Measurements from ENCODE around the gene SYCP1. TPM values are rescaled to one million over a fixed set of nuclear protein-coding genes. Genes with fewer than 3 reads are reported as not detected.

SYCP1 gene
- total and polyA plus RNA-seq, 2 of the 8 experiments (the other 6 are each of a cell fraction or from before 2014, with no cell fraction given): 0.11 to 0.26 TPM

DNA sequence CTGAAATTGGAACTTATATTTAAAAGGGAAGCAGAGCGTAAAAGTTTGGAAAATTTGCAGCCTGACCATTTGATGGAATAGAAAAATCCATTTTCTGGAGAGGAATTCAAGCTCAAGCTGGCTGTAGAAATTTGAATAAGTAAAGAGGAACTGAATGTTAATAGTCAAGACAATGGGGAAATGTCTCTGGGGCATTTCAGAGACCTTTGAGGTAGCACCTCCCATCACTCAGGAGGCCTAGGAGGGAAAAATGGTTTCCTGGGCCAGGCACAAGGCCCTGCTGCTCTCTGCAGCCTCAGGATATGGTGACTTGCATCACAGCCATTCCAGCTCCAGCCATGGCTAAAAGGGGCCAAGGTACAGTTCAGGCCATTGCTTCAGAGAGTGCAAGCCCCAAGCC, 157.3 kb downstream of the SYCP1 start (continued):
- TF ChIP-seq, protein P1, sequence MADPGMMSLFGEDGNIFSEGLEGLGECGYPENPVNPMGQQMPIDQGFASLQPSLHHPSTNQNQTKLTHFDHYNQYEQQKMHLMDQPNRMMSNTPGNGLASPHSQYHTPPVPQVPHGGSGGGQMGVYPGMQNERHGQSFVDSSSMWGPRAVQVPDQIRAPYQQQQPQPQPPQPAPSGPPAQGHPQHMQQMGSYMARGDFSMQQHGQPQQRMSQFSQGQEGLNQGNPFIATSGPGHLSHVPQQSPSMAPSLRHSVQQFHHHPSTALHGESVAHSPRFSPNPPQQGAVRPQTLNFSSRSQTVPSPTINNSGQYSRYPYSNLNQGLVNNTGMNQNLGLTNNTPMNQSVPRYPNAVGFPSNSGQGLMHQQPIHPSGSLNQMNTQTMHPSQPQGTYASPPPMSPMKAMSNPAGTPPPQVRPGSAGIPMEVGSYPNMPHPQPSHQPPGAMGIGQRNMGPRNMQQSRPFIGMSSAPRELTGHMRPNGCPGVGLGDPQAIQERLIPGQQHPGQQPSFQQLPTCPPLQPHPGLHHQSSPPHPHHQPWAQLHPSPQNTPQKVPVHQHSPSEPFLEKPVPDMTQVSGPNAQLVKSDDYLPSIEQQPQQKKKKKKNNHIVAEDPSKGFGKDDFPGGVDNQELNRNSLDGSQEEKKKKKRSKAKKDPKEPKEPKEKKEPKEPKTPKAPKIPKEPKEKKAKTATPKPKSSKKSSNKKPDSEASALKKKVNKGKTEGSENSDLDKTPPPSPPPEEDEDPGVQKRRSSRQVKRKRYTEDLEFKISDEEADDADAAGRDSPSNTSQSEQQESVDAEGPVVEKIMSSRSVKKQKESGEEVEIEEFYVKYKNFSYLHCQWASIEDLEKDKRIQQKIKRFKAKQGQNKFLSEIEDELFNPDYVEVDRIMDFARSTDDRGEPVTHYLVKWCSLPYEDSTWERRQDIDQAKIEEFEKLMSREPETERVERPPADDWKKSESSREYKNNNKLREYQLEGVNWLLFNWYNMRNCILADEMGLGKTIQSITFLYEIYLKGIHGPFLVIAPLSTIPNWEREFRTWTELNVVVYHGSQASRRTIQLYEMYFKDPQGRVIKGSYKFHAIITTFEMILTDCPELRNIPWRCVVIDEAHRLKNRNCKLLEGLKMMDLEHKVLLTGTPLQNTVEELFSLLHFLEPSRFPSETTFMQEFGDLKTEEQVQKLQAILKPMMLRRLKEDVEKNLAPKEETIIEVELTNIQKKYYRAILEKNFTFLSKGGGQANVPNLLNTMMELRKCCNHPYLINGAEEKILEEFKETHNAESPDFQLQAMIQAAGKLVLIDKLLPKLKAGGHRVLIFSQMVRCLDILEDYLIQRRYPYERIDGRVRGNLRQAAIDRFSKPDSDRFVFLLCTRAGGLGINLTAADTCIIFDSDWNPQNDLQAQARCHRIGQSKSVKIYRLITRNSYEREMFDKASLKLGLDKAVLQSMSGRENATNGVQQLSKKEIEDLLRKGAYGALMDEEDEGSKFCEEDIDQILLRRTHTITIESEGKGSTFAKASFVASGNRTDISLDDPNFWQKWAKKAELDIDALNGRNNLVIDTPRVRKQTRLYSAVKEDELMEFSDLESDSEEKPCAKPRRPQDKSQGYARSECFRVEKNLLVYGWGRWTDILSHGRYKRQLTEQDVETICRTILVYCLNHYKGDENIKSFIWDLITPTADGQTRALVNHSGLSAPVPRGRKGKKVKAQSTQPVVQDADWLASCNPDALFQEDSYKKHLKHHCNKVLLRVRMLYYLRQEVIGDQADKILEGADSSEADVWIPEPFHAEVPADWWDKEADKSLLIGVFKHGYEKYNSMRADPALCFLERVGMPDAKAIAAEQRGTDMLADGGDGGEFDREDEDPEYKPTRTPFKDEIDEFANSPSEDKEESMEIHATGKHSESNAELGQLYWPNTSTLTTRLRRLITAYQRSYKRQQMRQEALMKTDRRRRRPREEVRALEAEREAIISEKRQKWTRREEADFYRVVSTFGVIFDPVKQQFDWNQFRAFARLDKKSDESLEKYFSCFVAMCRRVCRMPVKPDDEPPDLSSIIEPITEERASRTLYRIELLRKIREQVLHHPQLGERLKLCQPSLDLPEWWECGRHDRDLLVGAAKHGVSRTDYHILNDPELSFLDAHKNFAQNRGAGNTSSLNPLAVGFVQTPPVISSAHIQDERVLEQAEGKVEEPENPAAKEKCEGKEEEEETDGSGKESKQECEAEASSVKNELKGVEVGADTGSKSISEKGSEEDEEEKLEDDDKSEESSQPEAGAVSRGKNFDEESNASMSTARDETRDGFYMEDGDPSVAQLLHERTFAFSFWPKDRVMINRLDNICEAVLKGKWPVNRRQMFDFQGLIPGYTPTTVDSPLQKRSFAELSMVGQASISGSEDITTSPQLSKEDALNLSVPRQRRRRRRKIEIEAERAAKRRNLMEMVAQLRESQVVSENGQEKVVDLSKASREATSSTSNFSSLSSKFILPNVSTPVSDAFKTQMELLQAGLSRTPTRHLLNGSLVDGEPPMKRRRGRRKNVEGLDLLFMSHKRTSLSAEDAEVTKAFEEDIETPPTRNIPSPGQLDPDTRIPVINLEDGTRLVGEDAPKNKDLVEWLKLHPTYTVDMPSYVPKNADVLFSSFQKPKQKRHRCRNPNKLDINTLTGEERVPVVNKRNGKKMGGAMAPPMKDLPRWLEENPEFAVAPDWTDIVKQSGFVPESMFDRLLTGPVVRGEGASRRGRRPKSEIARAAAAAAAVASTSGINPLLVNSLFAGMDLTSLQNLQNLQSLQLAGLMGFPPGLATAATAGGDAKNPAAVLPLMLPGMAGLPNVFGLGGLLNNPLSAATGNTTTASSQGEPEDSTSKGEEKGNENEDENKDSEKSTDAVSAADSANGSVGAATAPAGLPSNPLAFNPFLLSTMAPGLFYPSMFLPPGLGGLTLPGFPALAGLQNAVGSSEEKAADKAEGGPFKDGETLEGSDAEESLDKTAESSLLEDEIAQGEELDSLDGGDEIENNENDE (IDR thresholded peaks at IDR 0.05; ENCODE audit: insufficient replicate concordance, low read length): no peak
- TF ChIP-seq BACH1 (IDR thresholded peaks at IDR 0.05; ENCODE audit: low read length) (no peak), ATF3 (IDR thresholded peaks at IDR 0.05; ENCODE audit: insufficient read depth, low read depth, low read length) (no peak), EGR1 (IDR thresholded peaks at IDR 0.05; ENCODE audit: borderline replicate concordance, low read depth, low read length) (no peak), CREB1 (IDR thresholded peaks at IDR 0.05) (no peak), JUND (IDR thresholded peaks at IDR 0.05; ENCODE audit: low read length) (no peak), NRF1 (IDR thresholded peaks at IDR 0.05; ENCODE audit: low read depth, low read length) (no peak), TBP (IDR thresholded peaks at IDR 0.05; ENCODE audit: low read depth, low read length) (no peak)
